ENCODE results near the gene EVI5.
"Not testable (repeated sequence)": the region's sequence is repeated elsewhere in the genome, so short reads cannot be mapped to it uniquely, and the experiment has no call there.

DNA sequence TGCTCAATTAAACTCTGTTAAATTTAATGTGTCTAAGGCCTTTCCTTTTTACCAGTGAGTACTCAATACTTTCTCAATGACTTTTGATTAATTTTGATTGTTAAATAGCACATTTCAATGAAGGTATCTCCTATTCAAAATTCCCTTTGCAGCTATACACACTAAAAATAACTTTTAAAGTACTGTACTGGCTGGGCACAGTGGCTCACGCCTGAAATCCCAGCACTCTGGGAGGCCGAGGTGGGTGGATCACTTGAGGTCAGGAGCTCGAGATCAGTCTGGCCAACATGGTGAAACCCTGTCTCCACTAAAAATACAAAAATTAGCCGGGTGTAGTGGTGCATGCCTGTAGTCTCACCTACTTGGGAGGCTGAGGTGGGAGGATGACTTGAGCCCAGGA, 38.7 kb downstream of the EVI5 start:
- TF ChIP-seq, protein P1, sequence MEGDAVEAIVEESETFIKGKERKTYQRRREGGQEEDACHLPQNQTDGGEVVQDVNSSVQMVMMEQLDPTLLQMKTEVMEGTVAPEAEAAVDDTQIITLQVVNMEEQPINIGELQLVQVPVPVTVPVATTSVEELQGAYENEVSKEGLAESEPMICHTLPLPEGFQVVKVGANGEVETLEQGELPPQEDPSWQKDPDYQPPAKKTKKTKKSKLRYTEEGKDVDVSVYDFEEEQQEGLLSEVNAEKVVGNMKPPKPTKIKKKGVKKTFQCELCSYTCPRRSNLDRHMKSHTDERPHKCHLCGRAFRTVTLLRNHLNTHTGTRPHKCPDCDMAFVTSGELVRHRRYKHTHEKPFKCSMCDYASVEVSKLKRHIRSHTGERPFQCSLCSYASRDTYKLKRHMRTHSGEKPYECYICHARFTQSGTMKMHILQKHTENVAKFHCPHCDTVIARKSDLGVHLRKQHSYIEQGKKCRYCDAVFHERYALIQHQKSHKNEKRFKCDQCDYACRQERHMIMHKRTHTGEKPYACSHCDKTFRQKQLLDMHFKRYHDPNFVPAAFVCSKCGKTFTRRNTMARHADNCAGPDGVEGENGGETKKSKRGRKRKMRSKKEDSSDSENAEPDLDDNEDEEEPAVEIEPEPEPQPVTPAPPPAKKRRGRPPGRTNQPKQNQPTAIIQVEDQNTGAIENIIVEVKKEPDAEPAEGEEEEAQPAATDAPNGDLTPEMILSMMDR (IDR thresholded peaks at IDR 0.05), result not testable (repeated sequence)
- TF ChIP-seq POLR2A (IDR thresholded peaks at IDR 0.05), result not testable (repeated sequence)

All from Peyer's patch (tissue), 4 donors.